GM18505 (cell line): ENCODE data around the gene MAP2K2.

Source experiments
- ATAC-seq: cut with Tn5 transposase; IDR thresholded peaks from one replicate; pipeline ENCODE4 v1.9.1; 2021; ENCODE audit not compliant: unreplicated experiment
- POLR2A ChIP-seq: IDR thresholded peaks from 4 replicates; pipeline ENCODE4 v1.6.1; 2011; ENCODE audit warnings: borderline replicate concordance; ENCODE audit not compliant: insufficient read depth, insufficient read length; ENCODE audit errors: extremely low read depth

Gene MAP2K2

GRCh38 chr19:4087787-4088679 is 35.9 kb downstream of the MAP2K2 start:
- ATAC-seq, result no peak
- TF ChIP-seq POLR2A, result no peak

- no peak for ATAC-seq
- no peak for TF ChIP-seq POLR2A
Measured at GRCh38 chr19:4086411-4086867, 37.5 kb downstream of the MAP2K2 start.

- no peak for TF ChIP-seq POLR2A
- no peak for ATAC-seq
Measured at GRCh38 chr19:4084547-4084877, 39.4 kb downstream of the MAP2K2 start.

GRCh38 chr19:4083677-4084546 is 40.0 kb downstream of the MAP2K2 start:
- TF ChIP-seq POLR2A, result peak; percentile 32
- ATAC-seq, result no peak

DNA sequence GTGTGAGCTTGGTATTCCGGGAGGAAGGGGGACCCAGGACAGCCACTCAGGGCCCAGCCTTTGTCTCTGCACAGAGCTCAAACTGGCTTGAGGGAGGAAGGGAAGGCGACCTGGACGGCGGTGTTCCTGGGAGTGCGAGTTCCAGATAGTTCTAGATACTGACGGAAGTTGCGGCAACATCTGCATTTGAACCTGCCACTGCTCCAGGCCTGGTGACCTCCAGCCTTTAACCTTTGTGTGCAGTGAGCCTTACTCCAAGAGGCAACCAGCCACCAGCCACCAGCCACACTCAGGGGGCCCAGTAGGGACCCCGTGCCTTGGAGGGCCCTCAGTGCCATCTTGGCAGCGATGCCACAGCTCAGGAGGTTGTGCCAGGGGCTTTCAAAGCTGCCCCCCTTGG is 41.8 kb downstream of the MAP2K2 start:
- no peak for ATAC-seq
- no peak for TF ChIP-seq POLR2A

- no peak for ATAC-seq
- TF ChIP-seq POLR2A, result no peak
Measured at GRCh38 chr19:4081441-4082129, 42.3 kb downstream of the MAP2K2 start.

DNA sequence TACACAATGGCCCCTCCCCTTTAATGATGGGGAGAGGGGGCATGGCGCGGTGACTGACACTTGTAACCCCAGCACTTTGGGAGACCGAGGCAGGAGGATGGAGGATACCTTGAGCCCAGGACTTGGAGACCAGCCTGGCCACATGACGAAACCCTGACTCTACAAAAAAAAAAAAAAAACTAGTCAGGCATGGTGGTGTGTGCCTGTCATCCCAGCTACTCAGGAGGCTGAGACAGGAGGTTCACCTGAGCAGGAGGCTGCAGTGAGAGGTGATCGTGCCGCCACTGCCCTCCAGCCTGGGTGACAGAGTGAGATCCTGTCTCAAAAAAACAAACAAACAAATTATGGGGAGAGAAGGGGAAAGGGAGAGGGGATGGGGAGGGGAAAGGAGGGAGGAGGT is 43.4 kb downstream of the MAP2K2 start:
- TF ChIP-seq POLR2A, result no peak
- no peak for ATAC-seq

- peak; percentile 46 for TF ChIP-seq POLR2A
- ATAC-seq, result no peak
Measured at GRCh38 chr19:4077800-4078684, 45.9 kb downstream of the MAP2K2 start.

GRCh38 chr19:4077007-4077374 is 46.9 kb downstream of the MAP2K2 start:
- TF ChIP-seq POLR2A, result no peak
- no peak for ATAC-seq

- TF ChIP-seq POLR2A, result no peak
- ATAC-seq, result no peak
Measured at GRCh38 chr19:4075373-4075772, 48.5 kb downstream of the MAP2K2 start.

GRCh38 chr19:4071610-4072009 is 52.3 kb downstream of the MAP2K2 start:
- ATAC-seq, result no peak

GRCh38 chr19:4069331-4069959 is 54.5 kb downstream of the MAP2K2 start:
- TF ChIP-seq POLR2A, result no peak
- no peak for ATAC-seq

More at GRCh38 chr19:4071610-4072009, 52.3 kb downstream of the MAP2K2 start:
- TF ChIP-seq POLR2A, result no peak
